Smooth muscle cell (in vitro differentiated cells): ENCODE results near the gene USP36. TPM values are rescaled to one million over a fixed set of nuclear protein-coding genes. Genes with fewer than 3 reads are reported as not detected.
A peak's percentile ranks its signal among the peaks of the same experiment; 100 is the strongest.

Experiments used
- DNase-seq: peaks from one replicate; lab custom pipeline; 2025; ENCODE audit not compliant: unreplicated experiment; lab: John Stamatoyannopoulos, UW
- H2AFZ ChIP-seq: fragments of 200-600 bp; sonication (generic); 2 replicates; pipeline ENCODE4 v1.6.0; 2016; ENCODE audit warnings: antibody characterized with exemption, low read depth, mild to moderate bottlenecking
- H3F3A ChIP-seq: fragments of 200-600 bp; sonication (generic); 2 replicates; pipeline ENCODE4 v1.6.0; 2017; ENCODE audit warnings: antibody characterized with exemption, low read depth
- H3K27ac ChIP-seq: fragments of 200-600 bp; sonication (generic); 2 replicates; pipeline ENCODE4 v1.5.1; 2016; ENCODE audit warnings: low read depth, mild to moderate bottlenecking
- H3K27me3 ChIP-seq: fragments of 200-600 bp; sonication (generic); 2 replicates; pipeline ENCODE4 v1.6.1; 2016; ENCODE audit warnings: low read depth, mild to moderate bottlenecking
- H3K36me3 ChIP-seq: fragments of 200-600 bp; sonication (generic); 2 replicates; pipeline ENCODE4 v1.5.1; 2016; ENCODE audit warnings: low read depth
- H3K4me1 ChIP-seq: fragments of 200-600 bp; sonication (generic); 2 replicates; pipeline ENCODE4 v1.5.1; 2016; ENCODE audit warnings: low read depth
- H3K4me2 ChIP-seq: fragments of 200-600 bp; sonication (generic); 2 replicates; pipeline ENCODE4 v1.6.0; 2016; ENCODE audit warnings: mild to moderate bottlenecking
- H3K4me3 ChIP-seq: fragments of 200-600 bp; sonication (generic); 2 replicates; pipeline ENCODE4 v1.5.1; 2016; ENCODE audit warnings: mild to moderate bottlenecking
- H3K79me2 ChIP-seq: fragments of 200-600 bp; sonication (generic); 2 replicates; pipeline ENCODE4 v1.6.0; 2016; ENCODE audit warnings: low read depth, mild to moderate bottlenecking
- H3K9ac ChIP-seq: fragments of 200-600 bp; sonication (generic); 2 replicates; pipeline ENCODE4 v1.6.0; 2016; ENCODE audit warnings: low read depth
- H3K9me3 ChIP-seq: fragments of 200-600 bp; sonication (generic); replicated peaks from 2 replicates; pipeline ENCODE4 v1.5.1; 2016; ENCODE audit warnings: low read depth
- H4K20me1 ChIP-seq: fragments of 200-600 bp; sonication (generic); 2 replicates; pipeline ENCODE4 v1.6.0; 2016; ENCODE audit warnings: low read depth
- WGBS: methylation state at CpG from one replicate; pipeline ENCODE4 v1.1.7; 2016; ENCODE audit warnings: low lambda C conversion rate; 5-methylcytosine and 5-hydroxymethylcytosine counted together
- polyA plus RNA-seq: library from polyadenylated mRNA; unstranded; fragments of >200 nt; fragmentation: Nextera tagmentation; extraction: Ambion mirVana; gene quantifications from 2 replicates; pipeline ENCODE4 v1.2.1, GENCODE V29; 2016
- total RNA-seq: library from RNA; depleted of rRNA; stranded (reverse); fragments of >200 nt; gene quantifications from 2 replicates; pipeline ENCODE4 v1.2.3, GENCODE V29; 2014
- TF ChIP-seq, protein P1 (sequence below): fragments of 200-600 bp; sonication (generic); IDR thresholded peaks from 2 replicates; pipeline ENCODE4 v1.5.1; 2017; ENCODE audit warnings: borderline replicate concordance, mild to moderate bottlenecking, antibody characterized with exemption; ENCODE audit not compliant: insufficient read depth, poor library complexity, severe bottlenecking

The USP36 gene
- total and polyA plus RNA-seq, 2 experiments from 2014 or later, result 17.6 to 29.0 TPM

DNA sequence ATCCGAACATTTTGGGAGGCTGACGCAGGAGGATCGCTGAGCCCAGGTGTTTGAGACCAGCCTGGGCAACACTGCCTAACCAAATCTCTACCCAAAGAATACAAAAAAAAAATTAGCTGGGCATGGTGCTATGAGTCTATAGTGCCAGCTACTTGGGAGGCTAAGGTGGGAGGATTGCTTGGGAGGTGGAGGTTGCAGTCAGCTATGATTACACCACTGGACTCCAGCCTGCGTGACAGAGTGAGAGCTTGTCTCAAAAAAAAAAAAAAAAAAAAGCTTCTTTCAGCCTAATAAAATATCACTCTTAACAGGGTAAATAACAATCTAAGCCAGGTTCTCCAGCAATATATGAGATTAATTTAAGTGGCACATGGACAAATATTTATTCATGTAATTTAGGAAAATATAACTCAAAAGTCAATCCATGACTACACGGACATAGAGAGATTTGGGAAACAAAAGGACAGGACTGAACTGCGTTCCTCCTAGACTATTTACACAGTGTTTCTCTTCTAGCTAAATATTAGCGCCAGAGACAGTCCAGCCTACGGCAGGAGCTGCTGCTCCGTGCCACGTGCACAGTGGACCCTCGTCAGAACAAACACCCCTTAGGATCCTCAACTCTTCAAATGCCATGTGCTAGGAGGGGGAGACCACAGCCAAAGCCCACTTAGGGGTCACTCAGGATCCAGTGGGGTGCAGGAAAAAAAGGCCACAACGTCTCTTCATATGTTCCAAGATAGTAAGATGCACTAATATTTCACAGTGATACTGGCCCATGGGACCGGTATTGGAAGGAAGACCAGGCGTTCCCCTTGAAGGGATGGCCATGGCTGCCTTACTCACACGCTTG lies 8.7 kb downstream of the USP36 start:
- H3K27ac ChIP-seq, result no peak overlapping the region
- peaks cover 55% of the 10 kb centered on the region for H4K20me1 ChIP-seq
- H2AFZ ChIP-seq, result no peak overlapping the region
- H3K9ac ChIP-seq, result no peak overlapping the region
- no peaks in the 10 kb centered on the region for H3K9me3 ChIP-seq
- DNase-seq, result no peak
- H3K4me2 ChIP-seq, result no peak overlapping the region
- peaks cover 6% of the 10 kb centered on the region for H3K36me3 ChIP-seq
- H3K4me1 ChIP-seq, result no peaks in the 10 kb centered on the region
- H3F3A ChIP-seq, result no peaks in the 10 kb centered on the region
- H3K27me3 ChIP-seq, result no peaks in the 10 kb centered on the region
- peaks cover 41% of the 10 kb centered on the region for H3K79me2 ChIP-seq
- WGBS, result 98% methylated on average over 15 of the region's 15 CpGs
- no peak overlapping the region for H3K4me3 ChIP-seq
- TF ChIP-seq, protein P1, sequence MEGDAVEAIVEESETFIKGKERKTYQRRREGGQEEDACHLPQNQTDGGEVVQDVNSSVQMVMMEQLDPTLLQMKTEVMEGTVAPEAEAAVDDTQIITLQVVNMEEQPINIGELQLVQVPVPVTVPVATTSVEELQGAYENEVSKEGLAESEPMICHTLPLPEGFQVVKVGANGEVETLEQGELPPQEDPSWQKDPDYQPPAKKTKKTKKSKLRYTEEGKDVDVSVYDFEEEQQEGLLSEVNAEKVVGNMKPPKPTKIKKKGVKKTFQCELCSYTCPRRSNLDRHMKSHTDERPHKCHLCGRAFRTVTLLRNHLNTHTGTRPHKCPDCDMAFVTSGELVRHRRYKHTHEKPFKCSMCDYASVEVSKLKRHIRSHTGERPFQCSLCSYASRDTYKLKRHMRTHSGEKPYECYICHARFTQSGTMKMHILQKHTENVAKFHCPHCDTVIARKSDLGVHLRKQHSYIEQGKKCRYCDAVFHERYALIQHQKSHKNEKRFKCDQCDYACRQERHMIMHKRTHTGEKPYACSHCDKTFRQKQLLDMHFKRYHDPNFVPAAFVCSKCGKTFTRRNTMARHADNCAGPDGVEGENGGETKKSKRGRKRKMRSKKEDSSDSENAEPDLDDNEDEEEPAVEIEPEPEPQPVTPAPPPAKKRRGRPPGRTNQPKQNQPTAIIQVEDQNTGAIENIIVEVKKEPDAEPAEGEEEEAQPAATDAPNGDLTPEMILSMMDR, result no peak

DNA sequence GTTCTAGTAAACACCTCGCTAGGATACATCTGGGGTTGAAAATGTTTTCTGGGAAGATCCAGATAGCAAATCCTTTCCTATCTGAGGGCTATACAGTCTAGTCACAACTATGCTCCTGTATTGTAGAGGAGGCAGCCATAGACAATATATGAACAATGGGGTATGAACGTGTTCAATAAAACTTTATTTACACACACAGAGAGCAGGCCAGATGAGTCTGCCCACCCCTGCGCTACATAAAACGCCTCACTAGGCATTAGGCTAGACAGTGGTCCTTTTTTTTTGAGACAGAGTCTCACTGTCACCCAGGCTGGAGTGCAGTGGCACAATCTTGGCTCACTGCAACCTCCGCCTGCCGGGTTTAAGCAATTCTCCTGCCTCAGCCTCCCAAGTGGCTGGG lies 11.1 kb downstream of the USP36 start:
- H3F3A ChIP-seq, result no peaks in the 10 kb centered on the region
- DNase-seq, result no peak
- TF ChIP-seq, protein P1, result no peak
- H4K20me1 ChIP-seq, result peaks cover 45% of the 10 kb centered on the region
- WGBS, result 99% methylated on average over 6 of the region's 6 CpGs
- no peak overlapping the region for H2AFZ ChIP-seq
- H3K36me3 ChIP-seq, result peaks cover 12% of the 10 kb centered on the region
- H3K4me3 ChIP-seq, result no peak overlapping the region
- H3K79me2 ChIP-seq, result peaks cover 29% of the 10 kb centered on the region
- H3K9me3 ChIP-seq, result no peaks in the 10 kb centered on the region
- H3K4me2 ChIP-seq, result no peak overlapping the region
- H3K4me1 ChIP-seq, result no peaks in the 10 kb centered on the region
- H3K27me3 ChIP-seq, result no peaks in the 10 kb centered on the region
- no peak overlapping the region for H3K9ac ChIP-seq
- H3K27ac ChIP-seq, result no peak overlapping the region

DNA sequence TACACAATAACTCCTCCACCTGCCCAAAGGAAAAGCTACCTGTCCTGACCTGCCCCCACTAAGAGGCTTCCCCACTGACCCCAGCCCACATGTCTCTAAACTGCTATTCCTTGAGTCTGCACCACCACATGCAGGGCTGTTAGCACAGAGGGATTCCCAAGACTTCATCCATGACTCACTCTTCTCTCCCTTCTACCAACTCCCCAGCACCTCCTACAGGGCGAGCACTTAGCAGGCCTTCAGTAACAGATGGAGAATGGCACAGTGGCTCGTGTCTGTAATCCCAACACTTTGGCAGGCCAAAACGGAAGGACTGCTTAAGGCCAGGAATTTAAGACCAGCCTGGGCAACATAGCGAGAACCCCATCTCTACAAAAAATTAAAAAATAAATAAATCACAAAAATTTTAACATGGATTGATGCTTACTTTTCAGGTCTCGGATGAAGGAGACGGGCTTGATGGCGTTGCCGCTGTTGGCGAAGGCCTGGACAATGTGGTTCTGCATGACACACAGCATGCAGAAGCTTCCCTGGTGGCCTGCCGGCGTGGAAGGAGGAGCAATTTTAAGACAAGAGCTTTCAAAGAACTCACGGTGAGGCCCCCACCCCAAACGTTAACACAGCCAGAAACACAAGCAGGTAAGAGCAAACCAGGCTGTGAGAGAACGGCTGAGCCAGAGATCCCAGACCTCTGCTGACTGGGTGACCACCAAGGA lies 12.0 kb downstream of the USP36 start:
- H3K9me3 ChIP-seq, result no peaks in the 10 kb centered on the region
- no peak overlapping the region for H2AFZ ChIP-seq
- no peak overlapping the region for H3K4me2 ChIP-seq
- H3K4me1 ChIP-seq, result no peaks in the 10 kb centered on the region
- DNase-seq, result no peak
- WGBS, result 94% methylated on average over 14 of the region's 14 CpGs
- H3K9ac ChIP-seq, result no peak overlapping the region
- peaks cover 52% of the 10 kb centered on the region for H4K20me1 ChIP-seq
- peaks cover 22% of the 10 kb centered on the region for H3K79me2 ChIP-seq
- H3F3A ChIP-seq, result peaks cover 7% of the 10 kb centered on the region
- TF ChIP-seq, protein P1, result peak; percentile 33
- no peaks in the 10 kb centered on the region for H3K27me3 ChIP-seq
- H3K4me3 ChIP-seq, result no peak overlapping the region
- H3K27ac ChIP-seq, result no peak overlapping the region
- H3K36me3 ChIP-seq, result peaks cover 9% of the 10 kb centered on the region
